Osteoblast (primary cell): ENCODE results near the gene SSBP2. TPM values are rescaled to one million over a fixed set of nuclear protein-coding genes. Genes with fewer than 3 reads are reported as not detected.

Experiments used
- DNase-seq: peaks from one replicate; pipeline ENCODE4 v3.0.0; 2011; ENCODE audit warnings: low spot score, mixed read lengths; ENCODE audit not compliant: insufficient read length; ENCODE audit errors: missing footprints
- H2AFZ ChIP-seq: 2 replicates; pipeline ENCODE4 v1.6.0; 2011; ENCODE audit warnings: mild to moderate bottlenecking, low read length
- H3K27ac ChIP-seq: 2 replicates; pipeline ENCODE4 v1.5.1; 2011; ENCODE audit warnings: mild to moderate bottlenecking, low read depth, low read length, moderate library complexity
- H3K27me3 ChIP-seq: 2 replicates; pipeline ENCODE4 v1.6.0; 2012; ENCODE audit warnings: mild to moderate bottlenecking, control low read depth, inconsistent platforms, low read length, moderate library complexity; ENCODE audit not compliant: insufficient read depth
- H3K36me3 ChIP-seq: 2 replicates; pipeline ENCODE4 v1.5.1; 2011; ENCODE audit warnings: mild to moderate bottlenecking, low read length, control low read depth, moderate library complexity; ENCODE audit not compliant: insufficient read depth
- H3K4me1 ChIP-seq: 2 replicates; pipeline ENCODE4 v1.5.1; 2011; ENCODE audit warnings: mild to moderate bottlenecking, low read length, control low read depth, moderate library complexity; ENCODE audit not compliant: insufficient read depth
- H3K4me2 ChIP-seq: 2 replicates; pipeline ENCODE4 v1.6.0; 2011; ENCODE audit warnings: mild to moderate bottlenecking, low read length; ENCODE audit not compliant: insufficient read depth
- H3K4me3 ChIP-seq: fragments of 200-600 bp; sonication (generic); 3 replicates; pipeline ENCODE4 v1.5.1; 2012; ENCODE audit warnings: mild to moderate bottlenecking, low read length, inconsistent platforms; ENCODE audit not compliant: insufficient read depth
- H3K79me2 ChIP-seq: 2 replicates; pipeline ENCODE4 v1.6.0; 2012; ENCODE audit warnings: mild to moderate bottlenecking, low read length, control low read depth, inconsistent platforms; ENCODE audit not compliant: insufficient read depth
- H3K9me3 ChIP-seq: 2 replicates; pipeline ENCODE4 v1.5.1; 2011; ENCODE audit warnings: low read depth, low read length, control low read depth
- H4K20me1 ChIP-seq: 2 replicates; pipeline ENCODE4 v1.6.0; 2012; ENCODE audit warnings: mild to moderate bottlenecking, low read length, control low read depth; ENCODE audit not compliant: insufficient read depth
- total RNA-seq: library from RNA; depleted of rRNA; stranded (reverse); fragments of >200 nt; gene quantifications from 2 replicates; pipeline ENCODE4 v1.2.3, GENCODE V29; 2012
- TF ChIP-seq, protein P1 (sequence below): IDR thresholded peaks from 2 replicates; pipeline ENCODE4 v1.5.1; 2011; ENCODE audit warnings: mild to moderate bottlenecking, low read depth, low read length, moderate library complexity; ENCODE audit errors: extremely low read depth

SSBP2 gene
- total RNA-seq, 1 donor = 18.1 TPM

DNA sequence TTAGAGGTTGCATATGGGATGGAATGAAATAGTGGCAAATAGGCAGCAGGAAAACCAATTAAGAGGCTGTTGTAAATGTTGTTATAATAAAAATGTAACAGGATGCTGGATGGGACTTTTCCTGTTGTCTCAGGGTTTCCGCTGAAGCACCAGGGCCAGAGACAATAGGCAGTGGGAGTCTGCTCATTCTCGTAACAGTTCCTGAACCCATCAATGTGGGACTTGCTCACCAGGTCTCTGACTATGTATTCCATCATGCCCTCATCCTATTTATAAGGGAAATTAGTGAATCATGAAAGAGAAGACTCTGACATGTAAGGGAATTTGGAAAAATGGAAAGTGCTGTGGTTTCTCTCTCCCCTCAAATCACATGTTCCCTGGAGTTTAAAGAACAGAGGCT lies 23.5 kb upstream of the SSBP2 start:
- H3K4me2 ChIP-seq = no peak overlapping the region
- no peaks in the 10 kb centered on the region for H3K36me3 ChIP-seq
- no peaks in the 10 kb centered on the region for H3K9me3 ChIP-seq
- H3K79me2 ChIP-seq = no peaks in the 10 kb centered on the region
- no peak overlapping the region for H3K4me3 ChIP-seq
- H3K27me3 ChIP-seq = no peaks in the 10 kb centered on the region
- no peaks in the 10 kb centered on the region for H4K20me1 ChIP-seq
- peak overlapping the region; percentile 18 for H2AFZ ChIP-seq
- no peak for DNase-seq
- H3K27ac ChIP-seq = no peak overlapping the region
- TF ChIP-seq, protein P1, sequence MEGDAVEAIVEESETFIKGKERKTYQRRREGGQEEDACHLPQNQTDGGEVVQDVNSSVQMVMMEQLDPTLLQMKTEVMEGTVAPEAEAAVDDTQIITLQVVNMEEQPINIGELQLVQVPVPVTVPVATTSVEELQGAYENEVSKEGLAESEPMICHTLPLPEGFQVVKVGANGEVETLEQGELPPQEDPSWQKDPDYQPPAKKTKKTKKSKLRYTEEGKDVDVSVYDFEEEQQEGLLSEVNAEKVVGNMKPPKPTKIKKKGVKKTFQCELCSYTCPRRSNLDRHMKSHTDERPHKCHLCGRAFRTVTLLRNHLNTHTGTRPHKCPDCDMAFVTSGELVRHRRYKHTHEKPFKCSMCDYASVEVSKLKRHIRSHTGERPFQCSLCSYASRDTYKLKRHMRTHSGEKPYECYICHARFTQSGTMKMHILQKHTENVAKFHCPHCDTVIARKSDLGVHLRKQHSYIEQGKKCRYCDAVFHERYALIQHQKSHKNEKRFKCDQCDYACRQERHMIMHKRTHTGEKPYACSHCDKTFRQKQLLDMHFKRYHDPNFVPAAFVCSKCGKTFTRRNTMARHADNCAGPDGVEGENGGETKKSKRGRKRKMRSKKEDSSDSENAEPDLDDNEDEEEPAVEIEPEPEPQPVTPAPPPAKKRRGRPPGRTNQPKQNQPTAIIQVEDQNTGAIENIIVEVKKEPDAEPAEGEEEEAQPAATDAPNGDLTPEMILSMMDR = no peak
- peaks cover 26% of the 10 kb centered on the region for H3K4me1 ChIP-seq

GRCh38 chr5:81773574-81773973 lies 22.7 kb upstream of the SSBP2 start:
- no peaks in the 10 kb centered on the region for H3K79me2 ChIP-seq
- no peaks in the 10 kb centered on the region for H3K9me3 ChIP-seq
- no peaks in the 10 kb centered on the region for H4K20me1 ChIP-seq
- H3K4me1 ChIP-seq = peaks cover 23% of the 10 kb centered on the region
- no peaks in the 10 kb centered on the region for H3K36me3 ChIP-seq
- DNase-seq = no peak
- H3K27me3 ChIP-seq = no peaks in the 10 kb centered on the region
- TF ChIP-seq, protein P1 = no peak
- no peak overlapping the region for H3K4me3 ChIP-seq
- H3K27ac ChIP-seq = no peak overlapping the region
- peak overlapping the region; percentile 36 for H2AFZ ChIP-seq
- H3K4me2 ChIP-seq = peak overlapping the region; percentile 34

DNA sequence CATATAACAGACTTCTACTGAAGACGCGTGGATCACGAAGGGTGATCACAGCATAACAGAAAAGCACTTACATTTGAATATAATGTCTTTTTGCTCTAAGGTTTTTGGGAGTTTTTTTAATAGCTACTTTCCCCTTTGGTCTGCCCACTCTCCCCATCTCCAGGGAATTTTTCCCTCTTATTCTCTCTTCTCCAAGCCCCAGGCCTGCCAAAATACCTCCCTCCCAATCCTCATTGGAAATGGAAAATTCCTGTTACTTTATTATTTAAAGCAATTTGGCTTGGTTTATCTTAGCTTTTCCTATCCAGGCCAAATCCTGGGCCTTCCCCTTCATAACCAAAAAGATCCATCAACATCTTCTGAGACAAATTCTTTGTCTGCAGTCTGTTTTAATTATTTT lies 22.3 kb upstream of the SSBP2 start:
- TF ChIP-seq, protein P1 = no peak
- Histone ChIP-seq H2AFZ (no peak overlapping the region), H3K27me3 (no peaks in the 10 kb centered on the region), H3K27ac (no peak overlapping the region), H3K4me2 (no peak overlapping the region), H3K4me3 (no peak overlapping the region), H3K79me2 (no peaks in the 10 kb centered on the region), H4K20me1 (no peaks in the 10 kb centered on the region), H3K9me3 (no peaks in the 10 kb centered on the region), H3K36me3 (no peaks in the 10 kb centered on the region), H3K4me1 (peaks cover 19% of the 10 kb centered on the region)
- no peak for DNase-seq

DNA sequence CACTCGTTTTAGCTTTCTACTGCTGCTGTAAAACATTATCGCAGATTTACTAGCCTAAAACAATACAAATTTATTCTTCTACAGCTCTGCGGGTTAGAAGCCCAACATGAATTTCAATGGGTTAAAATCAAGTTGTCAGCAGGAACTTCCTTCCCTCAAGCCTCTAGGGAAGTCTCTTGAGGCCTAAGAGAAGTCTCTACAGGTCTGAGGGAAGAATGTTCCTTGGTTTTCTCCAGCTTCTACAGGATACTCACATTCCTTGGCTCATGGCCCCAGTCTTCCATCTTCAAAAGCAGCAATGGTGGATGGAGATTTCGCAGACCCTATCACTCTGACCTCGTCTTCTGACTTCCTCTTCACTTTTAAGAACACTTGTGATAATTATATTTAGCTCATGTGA lies 21.6 kb upstream of the SSBP2 start:
- DNase-seq = no peak
- Histone ChIP-seq H2AFZ (no peak overlapping the region), H4K20me1 (no peaks in the 10 kb centered on the region), H3K27ac (no peak overlapping the region), H3K4me3 (no peak overlapping the region), H3K27me3 (no peaks in the 10 kb centered on the region), H3K9me3 (no peaks in the 10 kb centered on the region), H3K4me2 (no peak overlapping the region), H3K4me1 (peaks cover 20% of the 10 kb centered on the region), H3K36me3 (no peaks in the 10 kb centered on the region), H3K79me2 (no peaks in the 10 kb centered on the region)
- TF ChIP-seq, protein P1 = no peak
